ENCODE data around the gene KSR2.

The KSR2 gene

GRCh38 chr12:117603316-117604113, 365.3 kb downstream of the KSR2 start:
- Histone ChIP-seq H3K27me3 (ENCODE audit: control insufficient read depth, insufficient read depth, low read length) (no peaks in the 10 kb centered on the region), H3K27ac (no peak overlapping the region), H3K9ac (no peak overlapping the region), H3K4me2 (ENCODE audit: low read length) (no peak overlapping the region), H3K4me3 (ENCODE audit: low read depth, low read length) (no peak overlapping the region), H3K36me3 (ENCODE audit: control insufficient read depth, insufficient read depth, low read length) (no peaks in the 10 kb centered on the region), H3K79me2 (no peaks in the 10 kb centered on the region), H2AFZ (no peak overlapping the region), H3K4me1 (no peaks in the 10 kb centered on the region), H3K9me3 (ENCODE audit: control insufficient read depth, low read length) (no peaks in the 10 kb centered on the region)
- TF ChIP-seq CTCF (IDR thresholded peaks at IDR 0.05) = no peak

GRCh38 chr12:117599849-117600248, 368.9 kb downstream of the KSR2 start:
- Histone ChIP-seq H3K4me3 (ENCODE audit: low read depth, low read length) (no peak overlapping the region), H3K9me3 (ENCODE audit: control insufficient read depth, low read length) (no peaks in the 10 kb centered on the region), H3K4me2 (ENCODE audit: low read length) (no peak overlapping the region), H3K79me2 (no peaks in the 10 kb centered on the region), H3K9ac (no peak overlapping the region), H3K36me3 (ENCODE audit: control insufficient read depth, insufficient read depth, low read length) (no peaks in the 10 kb centered on the region), H3K27ac (no peak overlapping the region), H2AFZ (no peak overlapping the region), H3K27me3 (ENCODE audit: control insufficient read depth, insufficient read depth, low read length) (no peaks in the 10 kb centered on the region), H3K4me1 (no peaks in the 10 kb centered on the region)
- TF ChIP-seq CTCF (IDR thresholded peaks at IDR 0.05) = no peak

DNA sequence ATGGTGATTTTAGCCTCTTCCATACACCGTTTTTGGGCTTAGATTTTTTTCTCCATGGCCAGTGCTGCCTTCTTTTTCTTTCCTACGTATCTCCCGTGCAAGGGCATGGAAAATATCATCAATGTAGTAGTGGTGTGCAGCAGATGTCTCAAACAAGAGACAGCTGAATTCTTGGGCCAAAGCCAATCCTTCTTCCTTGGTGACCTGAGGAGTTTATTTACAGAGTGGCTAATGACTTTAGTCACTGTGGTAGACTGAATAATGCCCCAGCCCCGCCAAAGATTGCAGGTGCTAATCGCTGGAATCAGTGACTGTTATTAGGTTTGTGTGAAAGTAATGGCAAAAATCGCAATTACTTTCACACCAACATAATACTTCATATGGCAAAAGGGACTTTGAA, 371.8 kb downstream of the KSR2 start:
- H3K4me3 ChIP-seq (ENCODE audit: low read depth, low read length) = no peak overlapping the region
- no peak overlapping the region for H3K9ac ChIP-seq
- H3K4me2 ChIP-seq (ENCODE audit: low read length) = no peak overlapping the region
- no peaks in the 10 kb centered on the region for H3K79me2 ChIP-seq
- H3K27me3 ChIP-seq (ENCODE audit: control insufficient read depth, insufficient read depth, low read length) = no peaks in the 10 kb centered on the region
- no peak overlapping the region for H2AFZ ChIP-seq
- no peak for TF ChIP-seq CTCF (IDR thresholded peaks at IDR 0.05)
- H3K27ac ChIP-seq = no peak overlapping the region
- no peaks in the 10 kb centered on the region for H3K9me3 ChIP-seq (ENCODE audit: control insufficient read depth, low read length)
- no peaks in the 10 kb centered on the region for H3K4me1 ChIP-seq
- H3K36me3 ChIP-seq (ENCODE audit: control insufficient read depth, insufficient read depth, low read length) = no peaks in the 10 kb centered on the region

DNA sequence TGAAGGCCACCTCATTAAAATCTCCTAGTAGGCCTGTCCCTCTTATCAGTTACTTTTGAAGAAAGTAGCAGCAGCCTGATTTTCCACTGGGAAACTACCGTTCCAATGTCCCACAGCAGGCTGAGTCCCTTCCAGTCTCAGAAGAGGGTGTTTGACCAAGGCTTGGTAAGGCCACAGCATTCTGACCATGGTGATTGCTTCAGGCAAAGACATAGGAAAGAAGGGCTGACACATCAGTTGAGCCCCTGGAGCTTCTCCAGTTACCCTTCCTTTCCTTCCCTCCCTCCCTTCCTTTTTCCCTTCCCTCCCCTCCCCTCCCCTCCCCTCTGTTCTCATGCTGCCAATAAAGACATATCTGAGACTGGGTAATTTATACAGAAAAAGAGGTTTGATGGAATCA, 373.0 kb downstream of the KSR2 start:
- H3K79me2 ChIP-seq = no peaks in the 10 kb centered on the region
- H3K4me2 ChIP-seq (ENCODE audit: low read length) = no peak overlapping the region
- H3K4me3 ChIP-seq (ENCODE audit: low read depth, low read length) = no peak overlapping the region
- TF ChIP-seq CTCF (IDR thresholded peaks at IDR 0.05) = no peak
- no peaks in the 10 kb centered on the region for H3K27me3 ChIP-seq (ENCODE audit: control insufficient read depth, insufficient read depth, low read length)
- H2AFZ ChIP-seq = no peak overlapping the region
- no peaks in the 10 kb centered on the region for H3K9me3 ChIP-seq (ENCODE audit: control insufficient read depth, low read length)
- no peaks in the 10 kb centered on the region for H3K4me1 ChIP-seq
- H3K27ac ChIP-seq = no peak overlapping the region
- no peak overlapping the region for H3K9ac ChIP-seq
- no peaks in the 10 kb centered on the region for H3K36me3 ChIP-seq (ENCODE audit: control insufficient read depth, insufficient read depth, low read length)

DNA sequence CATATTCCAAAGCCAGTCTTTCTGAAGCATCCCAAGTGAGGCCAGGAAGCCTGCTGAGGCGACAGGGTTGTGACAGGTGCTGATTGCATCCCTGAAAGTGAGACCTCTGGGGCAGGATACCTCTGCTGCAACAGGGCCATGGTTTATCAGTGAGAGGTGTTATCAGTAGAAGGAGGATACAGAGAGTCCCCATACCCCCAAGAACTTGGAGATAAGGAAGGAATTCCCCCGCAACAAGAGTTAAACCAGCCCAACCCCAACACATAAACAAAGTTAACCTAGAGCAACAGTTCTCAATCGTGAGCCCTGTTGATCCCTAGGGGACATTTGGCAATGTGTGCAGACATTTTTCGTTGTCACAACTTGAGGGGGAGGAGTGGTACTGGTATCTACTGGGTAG, 374.3 kb downstream of the KSR2 start:
- Histone ChIP-seq H3K79me2 (no peaks in the 10 kb centered on the region), H2AFZ (no peak overlapping the region), H3K4me1 (no peaks in the 10 kb centered on the region), H3K9me3 (ENCODE audit: control insufficient read depth, low read length) (no peaks in the 10 kb centered on the region), H3K4me3 (ENCODE audit: low read depth, low read length) (no peak overlapping the region), H3K9ac (no peak overlapping the region), H3K36me3 (ENCODE audit: control insufficient read depth, insufficient read depth, low read length) (no peaks in the 10 kb centered on the region), H3K4me2 (ENCODE audit: low read length) (no peak overlapping the region), H3K27me3 (ENCODE audit: control insufficient read depth, insufficient read depth, low read length) (no peaks in the 10 kb centered on the region), H3K27ac (no peak overlapping the region)
- no peak for TF ChIP-seq CTCF (IDR thresholded peaks at IDR 0.05)

All from parathyroid adenoma (tissue), 2 donors.